ENCODE data around the gene MINDY4. TPM values are rescaled to one million over a fixed set of nuclear protein-coding genes. Genes with fewer than 3 reads are reported as not detected.

The MINDY4 gene
- total and polyA plus RNA-seq, 4 experiments from 2014 or later = 0.23 to 1.5 (median 1.1) TPM

- no peaks in the 10 kb centered on the region for H3K9me3 ChIP-seq (ENCODE audit: control insufficient read depth in 1 of 2, low read length in 2 of 2)
- H3K4me1 ChIP-seq (ENCODE audit: insufficient read depth, low read length) = no peaks in the 10 kb centered on the region
- no peaks in the 10 kb centered on the region for H3K4me1 Mint-ChIP-seq
- H3K36me3 ChIP-seq (ENCODE audit: insufficient read depth, low read length) = no peaks in the 10 kb centered on the region
- no peak for DNase-seq
- peaks cover 0 to 2% (median 0%) of the 10 kb centered on the region in 8 donors for H3K9me3 Mint-ChIP-seq
- CTCF ChIA-PET (ENCODE audit: partially characterized antibody) = no interaction called here
- POLR2A ChIA-PET (ENCODE audit: partially characterized antibody) = no interaction called here
- no peak overlapping the region for H3K4me3 Mint-ChIP-seq
- intact Hi-C loops (cut with micrococcal nuclease) = no loop called here
- H3K27ac Mint-ChIP-seq = no peak overlapping the region
- no peak overlapping the region for H3K4me3 ChIP-seq (ENCODE audit: low read length in 2 of 2)
- no peaks in the 10 kb centered on the region for H3K36me3 Mint-ChIP-seq
- H3K27me3 Mint-ChIP-seq = no peaks in the 10 kb centered on the region
- no peak overlapping the region for H3K27ac ChIP-seq (ENCODE audit: low read depth, low read length)
- H3K27me3 ChIP-seq (ENCODE audit: insufficient read depth, low read length) = no peaks in the 10 kb centered on the region
Measured at GRCh38 chr7:30873656-30874055, 102.4 kb downstream of the MINDY4 start.

GRCh38 chr7:30874656-30875302, 103.6 kb downstream of the MINDY4 start:
- Mint-ChIP-seq H3K27ac (no peak overlapping the region), H3K27me3 (no peaks in the 10 kb centered on the region), H3K4me3 (no peak overlapping the region), H3K36me3 (no peaks in the 10 kb centered on the region), H3K9me3 (peaks cover 0 to 2% (median 0%) of the 10 kb centered on the region in 8 donors), H3K4me1 (no peaks in the 10 kb centered on the region)
- no peak for DNase-seq
- H3K4me3 ChIP-seq (ENCODE audit: low read length in 2 of 2) = no peak overlapping the region
- ChIA-PET POLR2A (ENCODE audit: partially characterized antibody) (no interaction called here), CTCF (ENCODE audit: partially characterized antibody) (no interaction called here)
- intact Hi-C loops (cut with micrococcal nuclease) = no loop called here
- H3K27me3 ChIP-seq (ENCODE audit: insufficient read depth, low read length) = no peaks in the 10 kb centered on the region
- H3K9me3 ChIP-seq (ENCODE audit: control insufficient read depth in 1 of 2, low read length in 2 of 2) = no peaks in the 10 kb centered on the region
- no peaks in the 10 kb centered on the region for H3K36me3 ChIP-seq (ENCODE audit: insufficient read depth, low read length)
- H3K27ac ChIP-seq (ENCODE audit: low read depth, low read length) = no peak overlapping the region
- no peaks in the 10 kb centered on the region for H3K4me1 ChIP-seq (ENCODE audit: insufficient read depth, low read length)

- ChIA-PET CTCF (ENCODE audit: partially characterized antibody) (no interaction called here), POLR2A (ENCODE audit: partially characterized antibody) (interaction anchor here (0.8 kb wide), 1 partner anchor 14 kb away, joined by 3 read pairs; no protein-coding TSS in a partner anchor)
- Mint-ChIP-seq H3K4me1 (no peaks in the 10 kb centered on the region), H3K36me3 (no peaks in the 10 kb centered on the region), H3K9me3 (peaks cover 0 to 2% (median 0%) of the 10 kb centered on the region in 8 donors), H3K4me3 (no peak overlapping the region), H3K27me3 (no peaks in the 10 kb centered on the region), H3K27ac (peak overlapping the region in 1 of 7 donors; percentile 42)
- Histone ChIP-seq H3K9me3 (ENCODE audit: control insufficient read depth in 1 of 2, low read length in 2 of 2) (no peaks in the 10 kb centered on the region), H3K36me3 (ENCODE audit: insufficient read depth, low read length) (no peaks in the 10 kb centered on the region), H3K27me3 (ENCODE audit: insufficient read depth, low read length) (no peaks in the 10 kb centered on the region), H3K27ac (ENCODE audit: low read depth, low read length) (no peak overlapping the region), H3K4me3 (ENCODE audit: low read length in 2 of 2) (no peak overlapping the region), H3K4me1 (ENCODE audit: insufficient read depth, low read length) (no peaks in the 10 kb centered on the region)
- DNase-seq = no peak
- intact Hi-C loops (cut with micrococcal nuclease) = no loop called here
Measured at GRCh38 chr7:30877015-30877769, 106.0 kb downstream of the MINDY4 start.

GRCh38 chr7:30877993-30878392, 106.8 kb downstream of the MINDY4 start:
- Mint-ChIP-seq H3K9me3 (peaks cover 0 to 2% (median 0%) of the 10 kb centered on the region in 8 donors), H3K36me3 (no peaks in the 10 kb centered on the region), H3K27ac (no peak overlapping the region), H3K4me1 (no peaks in the 10 kb centered on the region), H3K27me3 (no peaks in the 10 kb centered on the region), H3K4me3 (no peak overlapping the region)
- Histone ChIP-seq H3K4me1 (ENCODE audit: insufficient read depth, low read length) (no peaks in the 10 kb centered on the region), H3K9me3 (ENCODE audit: control insufficient read depth in 1 of 2, low read length in 2 of 2) (no peaks in the 10 kb centered on the region), H3K36me3 (ENCODE audit: insufficient read depth, low read length) (no peaks in the 10 kb centered on the region), H3K4me3 (ENCODE audit: low read length in 2 of 2) (no peak overlapping the region), H3K27me3 (ENCODE audit: insufficient read depth, low read length) (no peaks in the 10 kb centered on the region), H3K27ac (ENCODE audit: low read depth, low read length) (no peak overlapping the region)
- CTCF ChIA-PET (ENCODE audit: partially characterized antibody) = interaction anchor here (0.6 kb wide), 1 partner anchor 263 kb away, joined by 3 read pairs; no protein-coding TSS in a partner anchor
- no peak for DNase-seq
- POLR2A ChIA-PET (ENCODE audit: partially characterized antibody) = no interaction called here
- intact Hi-C loops (cut with micrococcal nuclease) = no loop called here

- Histone ChIP-seq H3K4me1 (ENCODE audit: insufficient read depth, low read length) (no peaks in the 10 kb centered on the region), H3K4me3 (ENCODE audit: low read length in 2 of 2) (no peak overlapping the region), H3K27ac (ENCODE audit: low read depth, low read length) (no peak overlapping the region), H3K9me3 (ENCODE audit: control insufficient read depth in 1 of 2, low read length in 2 of 2) (no peaks in the 10 kb centered on the region), H3K27me3 (ENCODE audit: insufficient read depth, low read length) (no peaks in the 10 kb centered on the region), H3K36me3 (ENCODE audit: insufficient read depth, low read length) (no peaks in the 10 kb centered on the region)
- Mint-ChIP-seq H3K4me3 (no peak overlapping the region), H3K27ac (no peak overlapping the region), H3K9me3 (peaks cover 0 to 3% (median 0%) of the 10 kb centered on the region in 8 donors), H3K36me3 (no peaks in the 10 kb centered on the region), H3K27me3 (no peaks in the 10 kb centered on the region), H3K4me1 (no peaks in the 10 kb centered on the region)
- intact Hi-C loops (cut with micrococcal nuclease) = no loop called here
- CTCF ChIA-PET (ENCODE audit: partially characterized antibody) = no interaction called here
- POLR2A ChIA-PET (ENCODE audit: partially characterized antibody) = no interaction called here
- DNase-seq = no peak
Measured at GRCh38 chr7:30879139-30880124, 108.2 kb downstream of the MINDY4 start.

GRCh38 chr7:30880125-30880720, 109.0 kb downstream of the MINDY4 start:
- no peak overlapping the region for H3K4me3 ChIP-seq (ENCODE audit: low read length in 2 of 2)
- intact Hi-C loops (cut with micrococcal nuclease) = no loop called here
- CTCF ChIA-PET (ENCODE audit: partially characterized antibody) = no interaction called here
- DNase-seq = no peak
- Mint-ChIP-seq H3K9me3 (peaks cover 0 to 3% (median 0%) of the 10 kb centered on the region in 8 donors), H3K27me3 (no peaks in the 10 kb centered on the region), H3K4me3 (no peak overlapping the region), H3K27ac (no peak overlapping the region), H3K4me1 (no peaks in the 10 kb centered on the region), H3K36me3 (no peaks in the 10 kb centered on the region)
- H3K4me1 ChIP-seq (ENCODE audit: insufficient read depth, low read length) = no peaks in the 10 kb centered on the region
- POLR2A ChIA-PET (ENCODE audit: partially characterized antibody) = no interaction called here
- no peaks in the 10 kb centered on the region for H3K36me3 ChIP-seq (ENCODE audit: insufficient read depth, low read length)
- no peak overlapping the region for H3K27ac ChIP-seq (ENCODE audit: low read depth, low read length)
- no peaks in the 10 kb centered on the region for H3K27me3 ChIP-seq (ENCODE audit: insufficient read depth, low read length)
- no peaks in the 10 kb centered on the region for H3K9me3 ChIP-seq (ENCODE audit: control insufficient read depth in 1 of 2, low read length in 2 of 2)

- no peaks in the 10 kb centered on the region for H3K36me3 Mint-ChIP-seq
- no peaks in the 10 kb centered on the region for H3K36me3 ChIP-seq (ENCODE audit: insufficient read depth, low read length)
- H3K27ac ChIP-seq (ENCODE audit: low read depth, low read length) = no peak overlapping the region
- H3K9me3 Mint-ChIP-seq = peaks cover 0 to 1% (median 0%) of the 10 kb centered on the region in 8 donors
- H3K4me3 ChIP-seq (ENCODE audit: low read length in 2 of 2) = no peak overlapping the region
- POLR2A ChIA-PET (ENCODE audit: partially characterized antibody) = no interaction called here
- intact Hi-C loops (cut with micrococcal nuclease) = no loop called here
- no peak for DNase-seq
- no peak overlapping the region for H3K4me3 Mint-ChIP-seq
- H3K27me3 ChIP-seq (ENCODE audit: insufficient read depth, low read length) = no peaks in the 10 kb centered on the region
- CTCF ChIA-PET (ENCODE audit: partially characterized antibody) = no interaction called here
- no peaks in the 10 kb centered on the region for H3K4me1 ChIP-seq (ENCODE audit: insufficient read depth, low read length)
- no peaks in the 10 kb centered on the region for H3K9me3 ChIP-seq (ENCODE audit: control insufficient read depth in 1 of 2, low read length in 2 of 2)
- H3K27me3 Mint-ChIP-seq = no peaks in the 10 kb centered on the region
- H3K27ac Mint-ChIP-seq = no peak overlapping the region
- no peaks in the 10 kb centered on the region for H3K4me1 Mint-ChIP-seq
Measured at GRCh38 chr7:30880941-30881340, 109.7 kb downstream of the MINDY4 start.
